Mesenchymal stem cell (in vitro differentiated cells and primary cell): Measurements from ENCODE around the gene AFF4.
A peak's percentile ranks its signal among the peaks of the same experiment; 100 is the strongest.
"Not testable (repeated sequence)": the region's sequence is repeated elsewhere in the genome, so short reads cannot be mapped to it uniquely, and the experiment has no call there.

Experiments used
- DNase-seq: peaks from one replicate; pipeline ENCODE4 v3.0.0-alpha.2; 2013
- H2AFZ ChIP-seq: one replicate; pipeline ENCODE4 v1.6.1; 2013; ENCODE audit warnings: low read depth, mild to moderate bottlenecking, control low read depth, inconsistent platforms, low read length, moderate library complexity
- H2AK5ac ChIP-seq: 2 replicates; pipeline ENCODE4 v1.6.1; 2013; ENCODE audit warnings: low read length, moderate library complexity, mild to moderate bottlenecking, inconsistent platforms; ENCODE audit not compliant: severe bottlenecking
- H2BK120ac ChIP-seq: one replicate; pipeline ENCODE4 v1.6.1; 2013; ENCODE audit warnings: low read depth, mild to moderate bottlenecking, inconsistent platforms, low read length, moderate library complexity
- H2BK12ac ChIP-seq, 2 experiments: one replicate each; pipeline ENCODE4 v1.6.1; 2013; ENCODE audit warnings: inconsistent platforms in 2 of 2, low read length in 2 of 2, mild to moderate bottlenecking in 2 of 2, moderate library complexity in 2 of 2, control low read depth in 1 of 2
- H2BK15ac ChIP-seq: one replicate; pipeline ENCODE4 v1.6.1; 2013; ENCODE audit warnings: mild to moderate bottlenecking, low read depth, inconsistent platforms; ENCODE audit not compliant: poor library complexity, severe bottlenecking
- H2BK5ac ChIP-seq: 2 replicates; pipeline ENCODE4 v1.6.1; 2013; ENCODE audit warnings: low read depth, mild to moderate bottlenecking, low read length, control low read depth, inconsistent platforms; ENCODE audit not compliant: poor library complexity, severe bottlenecking
- H3K14ac ChIP-seq, 2 experiments: one replicate each; pipeline ENCODE4 v1.6.1; 2013; ENCODE audit warnings: inconsistent platforms in 2 of 2, low read length in 2 of 2, control low read depth in 1 of 2, mild to moderate bottlenecking in 1 of 2, moderate library complexity in 1 of 2
- H3K18ac ChIP-seq, 2 experiments: one replicate each; pipeline ENCODE4 v1.6.1; 2013; ENCODE audit warnings: inconsistent platforms in 2 of 2, low read length in 2 of 2, control low read depth in 1 of 2, low read depth in 1 of 2, mild to moderate bottlenecking in 1 of 2
- H3K23ac ChIP-seq, 2 experiments: one replicate each; pipeline ENCODE4 v1.6.1; 2013; ENCODE audit warnings: inconsistent platforms in 2 of 2, low read length in 2 of 2, mild to moderate bottlenecking in 2 of 2, moderate library complexity in 2 of 2, control low read depth in 1 of 2
- H3K27ac ChIP-seq: 2 replicates; pipeline ENCODE4 v1.5.1; 2013; ENCODE audit warnings: mild to moderate bottlenecking, moderate library complexity, low read length, control low read depth, inconsistent platforms; ENCODE audit not compliant: poor library complexity, severe bottlenecking
- H3K27me3 ChIP-seq, 2 experiments: 2 replicates each; pipeline versions ENCODE4 v1.6.1 to v1.7.0; 2013; ENCODE audit warnings: low read length in 2 of 2, mild to moderate bottlenecking in 2 of 2, moderate library complexity in 2 of 2, control low read depth in 1 of 2, inconsistent platforms in 1 of 2; ENCODE audit not compliant: control insufficient read depth in 1 of 2, insufficient read depth in 1 of 2
- H3K36me3 ChIP-seq, 2 experiments: 2 replicates each; pipeline versions ENCODE4 v1.6.1 to v1.7.0; 2013; ENCODE audit warnings: low read length in 2 of 2, control low read depth in 1 of 2, inconsistent platforms in 1 of 2, low read depth in 1 of 2, mild to moderate bottlenecking in 1 of 2; ENCODE audit not compliant: insufficient read depth in 2 of 2, control insufficient read depth in 1 of 2
- H3K4ac ChIP-seq, 2 experiments: one replicate each; pipeline ENCODE4 v1.6.1; 2013; ENCODE audit warnings: inconsistent platforms in 2 of 2, low read length in 2 of 2, mild to moderate bottlenecking in 2 of 2, moderate library complexity in 2 of 2, control low read depth in 1 of 2, low read depth in 1 of 2
- H3K4me1 ChIP-seq: 2 replicates; pipeline ENCODE4 v1.6.1; 2013; ENCODE audit warnings: low read depth, low read length, control low read depth; ENCODE audit not compliant: control insufficient read depth, insufficient read depth
- H3K4me2 ChIP-seq: 2 replicates; pipeline ENCODE4 v1.6.1; 2013; ENCODE audit warnings: low read length, mild to moderate bottlenecking, inconsistent platforms; ENCODE audit not compliant: poor library complexity, severe bottlenecking
- H3K4me3 ChIP-seq, 2 experiments: 2 replicates each; pipeline versions ENCODE4 v1.5.1 to v1.7.0; 2013; ENCODE audit warnings: low read length in 2 of 2, mild to moderate bottlenecking in 2 of 2, control low read depth in 1 of 2, low read depth in 1 of 2; ENCODE audit not compliant: insufficient read depth in 1 of 2
- H3K79me1 ChIP-seq: replicated peaks from 2 replicates; pipeline ENCODE4 v1.6.1; 2013; ENCODE audit warnings: mild to moderate bottlenecking, control low read depth, low read length, inconsistent platforms; ENCODE audit not compliant: poor library complexity, severe bottlenecking
- H3K9ac ChIP-seq: 2 replicates; pipeline ENCODE4 v1.7.0; 2013; ENCODE audit warnings: mild to moderate bottlenecking, low read length, moderate library complexity
- H3K9me3 ChIP-seq: 2 replicates; pipeline ENCODE4 v1.7.0; 2013; ENCODE audit warnings: mild to moderate bottlenecking, low read length; ENCODE audit not compliant: control insufficient read depth
- H4K8ac ChIP-seq: one replicate; pipeline ENCODE4 v1.6.1; 2013; ENCODE audit warnings: inconsistent platforms, mild to moderate bottlenecking, low read length, moderate library complexity
- H4K91ac ChIP-seq: one replicate; pipeline ENCODE4 v1.6.1; 2013; ENCODE audit warnings: mild to moderate bottlenecking, low read length, inconsistent platforms
- WGBS: methylation state at CpG from one replicate; pipeline ENCODE4 v1.1.7; 2013; ENCODE audit warnings: mixed read lengths; 5-methylcytosine and 5-hydroxymethylcytosine counted together

The AFF4 gene

DNA sequence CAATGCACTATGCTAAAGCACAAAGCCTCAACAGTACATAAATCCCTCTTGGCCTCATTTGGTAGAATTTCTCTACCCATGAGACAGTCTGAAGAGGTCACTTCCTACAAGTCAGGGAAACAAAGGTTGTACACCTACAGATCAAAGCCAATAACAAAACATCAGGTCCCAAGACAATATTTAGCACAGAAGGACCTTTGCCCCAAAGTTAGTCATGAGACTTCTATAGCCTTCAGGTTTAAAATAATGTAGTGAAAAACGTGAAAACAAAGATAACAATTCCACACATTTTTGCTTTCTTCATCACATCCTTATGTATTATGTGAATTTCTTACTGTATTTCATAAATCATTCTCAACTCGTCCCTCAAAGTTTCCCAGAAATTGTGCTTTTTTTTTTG is 15.8 kb downstream of the AFF4 start:
- H3K9ac ChIP-seq = no peak overlapping the region
- H3K23ac ChIP-seq = no peak overlapping the region
- H2BK120ac ChIP-seq = no peak overlapping the region
- H3K4me3 ChIP-seq = no peak overlapping the region
- no peak overlapping the region for H3K14ac ChIP-seq
- peak overlapping the region; percentile 62 for H3K27ac ChIP-seq
- no peak overlapping the region for H2AK5ac ChIP-seq
- no peak overlapping the region for H2BK12ac ChIP-seq
- no peak overlapping the region for H2AFZ ChIP-seq
- no peak overlapping the region for H2BK15ac ChIP-seq
- H4K91ac ChIP-seq = no peak overlapping the region
- no peak overlapping the region for H2BK5ac ChIP-seq
- DNase-seq = peak; percentile 35
- no peaks in the 10 kb centered on the region for H3K79me1 ChIP-seq
- no peak overlapping the region for H3K4ac ChIP-seq
- H4K8ac ChIP-seq = no peak overlapping the region
- H3K27me3 ChIP-seq = no peaks in the 10 kb centered on the region
- peaks cover 8 to 23% of the 10 kb centered on the region in 2 experiments for H3K36me3 ChIP-seq
- peak overlapping the region; percentile 21 for H3K4me2 ChIP-seq
- peaks cover 9% of the 10 kb centered on the region for H3K4me1 ChIP-seq
- WGBS = 17% methylated on average over 1 of the region's 2 CpGs
- no peak overlapping the region for H3K18ac ChIP-seq
- H3K9me3 ChIP-seq = no peaks in the 10 kb centered on the region

DNA sequence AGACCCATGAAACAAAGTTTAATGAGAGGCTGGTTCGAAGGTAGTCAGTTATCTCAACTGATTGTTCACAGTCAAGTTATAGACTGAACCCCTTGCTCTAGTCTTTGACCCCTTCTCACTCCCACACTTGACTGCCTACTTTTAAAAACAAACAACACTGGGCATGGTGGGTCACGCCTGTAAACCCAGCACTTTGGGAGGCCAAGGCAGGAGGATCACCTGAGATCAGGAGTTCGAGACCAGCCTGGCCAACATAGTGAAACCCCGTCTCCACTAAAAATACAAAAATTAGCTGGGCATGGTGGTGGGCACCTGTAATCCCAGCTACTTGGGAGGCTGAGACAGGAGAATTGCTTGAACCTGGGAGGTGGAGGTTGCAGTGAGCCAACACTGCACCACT is 18.1 kb downstream of the AFF4 start:
- not testable (repeated sequence) for H2BK5ac ChIP-seq, H3K14ac ChIP-seq, H2BK12ac ChIP-seq, H3K79me1 ChIP-seq, H2BK120ac ChIP-seq, H2AFZ ChIP-seq, H2AK5ac ChIP-seq, H3K23ac ChIP-seq, DNase-seq, H4K91ac ChIP-seq, H4K8ac ChIP-seq, H3K9ac ChIP-seq, H3K4ac ChIP-seq, H2BK15ac ChIP-seq, H3K9me3 ChIP-seq, H3K4me3 ChIP-seq, H3K27ac ChIP-seq, H3K4me2 ChIP-seq, H3K27me3 ChIP-seq, H3K18ac ChIP-seq
- H3K36me3 ChIP-seq = peaks cover 17 to 24% of the 10 kb centered on the region in 2 experiments
- H3K4me1 ChIP-seq = peaks cover 13% of the 10 kb centered on the region
- WGBS = 100% methylated on average over 3 of the region's 4 CpGs

DNA sequence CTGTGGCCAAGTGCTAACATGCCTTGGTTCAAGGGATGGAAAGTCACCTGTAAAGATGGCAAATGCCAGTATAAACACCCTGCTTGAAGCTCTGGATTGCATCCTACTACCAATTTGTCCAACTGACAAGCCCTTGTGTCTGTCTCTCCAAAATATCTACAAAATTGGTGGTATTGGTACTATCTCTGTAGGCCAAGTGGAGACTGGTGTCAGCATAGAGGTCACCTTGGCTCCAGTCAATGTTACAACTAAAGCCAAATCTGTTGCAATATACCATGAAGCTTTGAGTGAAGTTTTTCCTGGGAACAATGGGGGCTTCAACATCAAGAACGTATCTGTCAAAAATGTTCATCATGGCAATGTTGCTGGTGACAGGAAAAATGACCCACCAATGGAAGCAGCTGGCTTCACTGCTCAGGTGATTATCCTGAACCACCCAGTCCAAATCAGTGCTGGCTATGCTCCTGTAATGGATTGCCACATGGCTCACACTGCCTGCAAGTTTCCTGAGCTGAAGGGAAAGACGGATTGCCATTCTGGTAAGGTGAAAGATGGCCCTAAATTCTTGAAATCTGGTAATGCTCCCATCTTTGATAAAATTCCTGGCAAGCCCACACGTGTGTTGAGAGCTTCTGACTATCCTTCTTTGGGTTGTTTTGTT is 19.9 kb downstream of the AFF4 start:
- H4K91ac ChIP-seq = no peak overlapping the region
- peaks cover 18 to 21% of the 10 kb centered on the region in 2 experiments for H3K36me3 ChIP-seq
- H3K27ac ChIP-seq = no peak overlapping the region
- no peak overlapping the region for H2AFZ ChIP-seq
- H3K4ac ChIP-seq = no peak overlapping the region
- no peak overlapping the region for H3K4me2 ChIP-seq
- H3K23ac ChIP-seq = no peak overlapping the region
- no peak overlapping the region for H2BK15ac ChIP-seq
- H2BK12ac ChIP-seq = no peak overlapping the region
- no peaks in the 10 kb centered on the region for H3K27me3 ChIP-seq
- WGBS = 93% methylated on average over 3 of the region's 3 CpGs
- no peak overlapping the region for H2AK5ac ChIP-seq
- H2BK5ac ChIP-seq = no peak overlapping the region
- no peak overlapping the region for H3K18ac ChIP-seq
- H3K9ac ChIP-seq = no peak overlapping the region
- no peak for DNase-seq
- no peaks in the 10 kb centered on the region for H3K9me3 ChIP-seq
- no peaks in the 10 kb centered on the region for H3K79me1 ChIP-seq
- H3K4me1 ChIP-seq = peaks cover 10% of the 10 kb centered on the region
- H3K14ac ChIP-seq = no peak overlapping the region
- no peak overlapping the region for H3K4me3 ChIP-seq
- H4K8ac ChIP-seq = no peak overlapping the region
- no peak overlapping the region for H2BK120ac ChIP-seq

DNA sequence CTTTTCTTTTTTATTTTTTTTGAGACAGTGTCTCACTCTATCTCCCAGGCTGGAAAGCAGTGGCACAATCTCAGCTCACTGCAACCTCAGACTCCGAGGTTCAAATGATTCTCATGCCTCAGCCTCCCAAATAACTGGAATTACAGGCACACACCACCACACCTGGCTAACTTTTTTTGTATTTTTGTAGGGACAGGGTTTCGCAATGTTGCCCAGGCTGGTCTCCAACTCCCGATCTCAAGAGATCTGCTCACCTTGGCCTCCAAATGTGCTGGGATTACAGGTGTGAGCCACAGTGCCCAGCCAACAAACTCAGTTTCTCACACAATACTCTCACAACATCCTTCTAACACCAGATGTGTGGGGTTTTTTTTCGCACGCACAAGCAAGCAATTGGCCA is 22.1 kb downstream of the AFF4 start:
- no peak overlapping the region for H2BK12ac ChIP-seq
- no peak for DNase-seq
- H3K23ac ChIP-seq = no peak overlapping the region
- peaks cover 18 to 29% of the 10 kb centered on the region in 2 experiments for H3K36me3 ChIP-seq
- H2BK15ac ChIP-seq = no peak overlapping the region
- no peak overlapping the region for H2AFZ ChIP-seq
- H3K4ac ChIP-seq = no peak overlapping the region
- peak overlapping the region; percentile 32 for H3K9ac ChIP-seq
- no peaks in the 10 kb centered on the region for H3K27me3 ChIP-seq
- H2AK5ac ChIP-seq = no peak overlapping the region
- peaks cover 4% of the 10 kb centered on the region for H3K4me1 ChIP-seq
- H4K8ac ChIP-seq = no peak overlapping the region
- H3K18ac ChIP-seq = no peak overlapping the region
- no peak overlapping the region for H3K4me3 ChIP-seq
- no peak overlapping the region for H4K91ac ChIP-seq
- no peak overlapping the region for H3K4me2 ChIP-seq
- H2BK5ac ChIP-seq = no peak overlapping the region
- H3K27ac ChIP-seq = no peak overlapping the region
- no peak overlapping the region for H3K14ac ChIP-seq
- H3K79me1 ChIP-seq = no peaks in the 10 kb centered on the region
- no peaks in the 10 kb centered on the region for H3K9me3 ChIP-seq
- WGBS = over 99% methylated on average over 5 of the region's 5 CpGs
- no peak overlapping the region for H2BK120ac ChIP-seq
